Psoas muscle (tissue), 8 donors: ENCODE measurements around the gene PRSS57. TPM values are rescaled to one million over a fixed set of nuclear protein-coding genes. Genes with fewer than 3 reads are reported as not detected.

Experiments used
- ATAC-seq, 4 donors: fragments of 200-7000 bp; cut with Tn5 transposase; one replicate each; pipeline ENCODE4 v1.9.1; 2020; ENCODE audit warnings: moderate library complexity in 3 of 4, mild to moderate bottlenecking in 2 of 4
- DNase-seq, 2 donors: peaks; one replicate each; pipeline ENCODE4 v3.0.0-alpha.2; 2020
- H3K27ac ChIP-seq: fragments of 200-600 bp; one replicate; pipeline ENCODE4 v1.8.0; 2022
- H3K27me3 ChIP-seq, 3 donors: fragments of 200-600 bp in 1 of 3; one replicate each; pipeline versions ENCODE4 v1.6.1 to v1.8.0; 2013 to 2022; ENCODE audit warnings: low read length in 2 of 3, mild to moderate bottlenecking in 2 of 3, moderate library complexity in 1 of 3; ENCODE audit not compliant: insufficient read depth in 3 of 3
- H3K36me3 ChIP-seq, 2 donors: fragments of 200-600 bp in 1 of 2; one replicate each; pipeline versions ENCODE4 v1.6.1 to v1.8.0; 2013 to 2022; ENCODE audit warnings: low read depth in 1 of 2, mild to moderate bottlenecking in 1 of 2, moderate library complexity in 1 of 2; ENCODE audit not compliant: insufficient read depth in 1 of 2
- H3K4me1 ChIP-seq: fragments of 200-600 bp; one replicate; pipeline ENCODE4 v1.8.0; 2022
- H3K4me3 ChIP-seq: fragments of 200-600 bp; one replicate; pipeline ENCODE4 v1.8.0; 2022; ENCODE audit warnings: mild to moderate bottlenecking
- H3K9me3 ChIP-seq: fragments of 200-600 bp; one replicate; pipeline ENCODE4 v1.8.0; 2022
- WGBS, 3 donors: extraction: QIAGEN DNeasy Blood & Tissue Kit; methylation state at CpG; one replicate each; pipeline versions ENCODE4 v1.1.6 to v1.1.7; 2013; 5-methylcytosine and 5-hydroxymethylcytosine counted together
- intact Hi-C, 2 donors: fragments of 100-400 bp; cut with DNase I; formaldehyde crosslinking; loops; one replicate each; pipeline versions ENCODE4 v1.11.0 to v1.14.2; 2022
- polyA plus RNA-seq, 3 donors: library from polyadenylated mRNA; stranded (reverse); fragments of 200-250 nt; gene quantifications; one replicate each; pipeline ENCODE4 v1.2.3, GENCODE V29; 2013
- total RNA-seq, 4 donors: library from RNA; stranded (reverse); fragmentation: NEBNext Ultra II Directional in 2 of 4; extraction: Animal tissue kit (Norgen Biotek cat#: 25700) in 2 of 4; gene quantifications; one replicate each; pipeline versions ENCODE4 v1.2.1 to v1.2.4, GENCODE V29; 2021 to 2023
- TF ChIP-seq, protein P1 (sequence below): fragments of 200-600 bp; IDR thresholded peaks from one replicate; pipeline ENCODE4 v1.8.0; 2022; ENCODE audit warnings: antibody characterized with exemption
- donor health status: healthy with polysubstance abuse.
- donor health status: DM: no; HTN: no; CAD: no; lungs with moderate emphysema.
- donor health status: Bipolar disorder and iron deficiency.
- donor health status: healthy.
- donor health status: DM: yes; HTN: yes; CAD: no.
- donor health status: DM: no; HTN: no; CAD: no.
- donor health status: DM: no; HTN: no; CAD: no.
- donor health status: DM: yes; HTN: yes; CAD: no.

The PRSS57 gene
- total and polyA plus RNA-seq, 7 donors, result 0.05 to 0.25 TPM; not detected in 5

DNA sequence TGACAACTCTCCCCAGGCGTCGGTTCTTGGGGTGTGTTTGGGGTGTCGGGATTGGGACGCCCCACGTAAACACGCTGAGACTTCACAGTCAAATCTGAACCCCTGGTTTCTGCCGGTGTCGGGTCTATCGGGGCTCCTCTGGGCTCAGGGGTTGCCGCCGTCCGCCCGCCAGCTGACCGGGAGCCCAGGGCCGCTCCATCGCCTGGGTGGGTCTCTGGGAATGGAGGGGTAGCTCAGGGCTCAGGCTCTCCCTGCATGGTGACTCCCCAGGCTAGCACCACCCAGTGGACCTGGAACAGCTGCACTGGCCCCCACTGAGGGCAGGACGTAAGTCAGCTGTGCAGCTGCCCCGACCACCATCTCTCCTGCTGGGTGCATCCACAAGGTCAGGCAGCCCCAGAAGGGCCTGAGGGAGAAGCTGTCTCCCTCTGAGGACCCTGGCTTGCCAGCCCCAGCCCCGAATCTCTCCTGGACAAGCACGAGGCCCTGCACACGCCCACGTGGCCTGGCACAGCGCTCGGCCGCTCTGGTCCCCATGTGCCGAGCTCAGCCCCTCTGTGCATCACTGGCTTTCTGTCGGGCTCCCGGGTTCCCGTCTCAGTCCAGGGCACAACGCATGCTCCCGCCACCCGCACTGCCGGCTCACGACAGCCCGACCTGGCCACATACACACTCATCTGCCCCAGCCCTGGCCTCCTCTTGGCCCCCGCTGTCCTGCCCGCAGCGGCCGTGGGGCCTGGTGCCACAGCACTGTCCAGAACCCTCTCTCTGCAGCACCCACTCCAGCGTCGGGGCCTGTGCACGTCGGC, 38.3 kb downstream of the PRSS57 start:
- Histone ChIP-seq H3K27ac (no peak overlapping the region), H3K9me3 (no peaks in the 10 kb centered on the region), H3K27me3 (no peaks in the 10 kb centered on the region), H3K4me3 (no peak overlapping the region), H3K4me1 (peaks cover 50% of the 10 kb centered on the region), H3K36me3 (peaks cover 0 to 20% of the 10 kb centered on the region in 2 donors)
- TF ChIP-seq, protein P1, sequence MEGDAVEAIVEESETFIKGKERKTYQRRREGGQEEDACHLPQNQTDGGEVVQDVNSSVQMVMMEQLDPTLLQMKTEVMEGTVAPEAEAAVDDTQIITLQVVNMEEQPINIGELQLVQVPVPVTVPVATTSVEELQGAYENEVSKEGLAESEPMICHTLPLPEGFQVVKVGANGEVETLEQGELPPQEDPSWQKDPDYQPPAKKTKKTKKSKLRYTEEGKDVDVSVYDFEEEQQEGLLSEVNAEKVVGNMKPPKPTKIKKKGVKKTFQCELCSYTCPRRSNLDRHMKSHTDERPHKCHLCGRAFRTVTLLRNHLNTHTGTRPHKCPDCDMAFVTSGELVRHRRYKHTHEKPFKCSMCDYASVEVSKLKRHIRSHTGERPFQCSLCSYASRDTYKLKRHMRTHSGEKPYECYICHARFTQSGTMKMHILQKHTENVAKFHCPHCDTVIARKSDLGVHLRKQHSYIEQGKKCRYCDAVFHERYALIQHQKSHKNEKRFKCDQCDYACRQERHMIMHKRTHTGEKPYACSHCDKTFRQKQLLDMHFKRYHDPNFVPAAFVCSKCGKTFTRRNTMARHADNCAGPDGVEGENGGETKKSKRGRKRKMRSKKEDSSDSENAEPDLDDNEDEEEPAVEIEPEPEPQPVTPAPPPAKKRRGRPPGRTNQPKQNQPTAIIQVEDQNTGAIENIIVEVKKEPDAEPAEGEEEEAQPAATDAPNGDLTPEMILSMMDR, result no peak
- ATAC-seq (no peak), DNase-seq (no peak)
- intact Hi-C loops, result no loop called here
- WGBS, 3 donors, result 80 to 83% (median 83%) methylated on average over 42 to 43 of the region's 43 CpGs

DNA sequence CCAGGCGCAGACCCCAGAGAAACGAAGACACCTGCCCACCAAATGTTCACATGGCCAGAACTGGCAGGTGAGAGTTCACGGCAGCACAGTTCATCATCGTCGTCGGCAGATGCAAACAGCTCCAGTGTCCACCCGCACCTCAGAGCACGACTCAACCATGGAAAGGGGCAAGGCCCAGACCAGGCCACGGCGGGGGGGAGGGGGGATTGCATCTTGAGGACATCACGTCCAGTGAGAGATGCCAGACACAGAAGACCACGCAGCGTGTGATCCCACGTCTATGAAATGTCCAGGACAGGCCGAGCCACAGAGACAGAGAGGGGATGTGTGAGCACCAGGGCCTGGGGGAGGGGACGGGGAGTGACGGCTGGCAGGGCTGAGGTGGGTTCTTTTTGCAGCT, 39.6 kb downstream of the PRSS57 start:
- intact Hi-C loops, result no loop called here
- 68 to 76% (median 69%) methylated on average over 17 of the region's 17 CpGs for WGBS, 3 donors
- TF ChIP-seq, protein P1, result no peak
- no peak for DNase-seq
- Histone ChIP-seq H3K4me1 (peaks cover 38% of the 10 kb centered on the region), H3K9me3 (no peaks in the 10 kb centered on the region), H3K36me3 (peaks cover 0 to 33% of the 10 kb centered on the region in 2 donors), H3K4me3 (no peak overlapping the region), H3K27me3 (no peaks in the 10 kb centered on the region), H3K27ac (no peak overlapping the region)
- no peak for ATAC-seq

DNA sequence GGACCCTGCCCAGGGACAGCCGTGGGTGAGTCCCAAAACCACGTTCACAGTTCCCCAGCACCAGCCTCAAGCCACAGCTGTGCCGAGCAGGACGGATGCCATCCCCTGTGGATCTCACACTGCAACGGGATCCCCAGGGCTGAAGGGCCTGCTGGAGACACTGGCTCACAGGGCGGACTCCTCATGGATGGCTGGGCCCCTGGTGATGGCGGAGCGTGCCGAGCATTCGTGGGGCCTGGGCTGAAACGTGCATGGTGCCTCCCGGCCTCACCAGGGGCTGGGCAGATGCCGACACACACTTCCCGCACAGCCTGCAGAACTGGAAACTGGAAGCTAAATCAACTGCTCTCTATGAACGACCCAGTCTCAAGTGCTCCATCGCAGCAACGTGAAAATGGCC, 41.8 kb downstream of the PRSS57 start:
- no peak overlapping the region for H3K27ac ChIP-seq
- H3K4me1 ChIP-seq, result peaks cover 15% of the 10 kb centered on the region
- no peak overlapping the region for H3K4me3 ChIP-seq
- H3K36me3 ChIP-seq, result peaks cover 0 to 49% of the 10 kb centered on the region in 2 donors
- no peaks in the 10 kb centered on the region for H3K27me3 ChIP-seq
- 77 to 83% (median 80%) methylated on average over 17 of the region's 17 CpGs for WGBS, 3 donors
- TF ChIP-seq, protein P1, result no peak
- ATAC-seq (no peak), DNase-seq (no peak)
- H3K9me3 ChIP-seq, result no peaks in the 10 kb centered on the region
- intact Hi-C loops, result no loop called here

DNA sequence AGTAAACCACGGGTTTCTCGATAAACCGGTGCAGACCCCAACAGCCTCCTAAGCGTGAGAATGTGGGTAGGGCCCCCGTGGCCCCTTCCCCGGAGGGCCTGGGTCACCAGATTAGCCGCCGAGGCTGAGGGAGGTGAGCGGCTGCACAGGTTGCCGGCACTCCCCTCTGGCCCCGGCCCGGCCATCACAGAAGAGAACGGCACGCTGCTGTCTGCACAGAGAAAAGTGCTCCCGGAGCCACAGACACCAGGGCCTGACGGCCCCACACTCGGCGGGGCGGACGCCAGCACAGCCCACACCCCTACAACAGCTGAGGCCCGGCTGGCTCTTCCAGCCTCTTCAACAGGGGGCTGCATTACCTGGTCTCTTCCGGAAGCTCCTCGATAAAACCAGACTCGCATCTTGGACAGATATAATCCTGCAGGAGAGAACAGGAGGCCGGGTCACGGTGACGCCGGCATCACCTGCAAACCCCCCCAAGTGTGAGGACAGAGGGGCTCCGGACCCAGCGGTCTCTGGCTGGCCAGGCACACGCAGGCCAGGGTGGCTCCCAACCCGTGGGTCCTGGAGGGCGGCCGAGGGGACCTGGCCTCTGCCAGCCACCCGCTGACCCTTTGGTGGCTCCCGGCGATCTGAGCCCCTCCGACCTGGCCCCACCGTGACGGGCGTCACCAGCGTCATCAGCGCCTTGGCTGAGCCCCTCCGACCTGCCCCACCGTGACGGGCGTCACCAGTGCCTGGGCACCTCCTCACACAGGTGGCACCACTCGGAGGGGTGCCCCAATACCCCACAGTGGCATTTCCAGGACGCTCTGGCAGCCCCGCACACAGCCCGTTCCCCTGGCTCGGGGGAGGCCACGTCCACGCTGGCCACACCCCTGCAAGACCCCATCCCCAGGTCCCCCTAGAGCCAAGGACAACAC, 42.5 kb downstream of the PRSS57 start:
- TF ChIP-seq, protein P1, result no peak
- WGBS, 3 donors, result 92% methylated on average over 50 to 54 of the region's 54 CpGs
- ATAC-seq, result no peak
- Histone ChIP-seq H3K36me3 (peaks cover 2 to 56% of the 10 kb centered on the region in 2 donors), H3K9me3 (no peaks in the 10 kb centered on the region), H3K4me3 (no peak overlapping the region), H3K27me3 (no peaks in the 10 kb centered on the region), H3K27ac (no peak overlapping the region), H3K4me1 (peaks cover 8% of the 10 kb centered on the region)
- intact Hi-C loops, result no loop called here
- DNase-seq, result no peak
